ENCODE results near the gene CDK5. TPM values are rescaled to one million over a fixed set of nuclear protein-coding genes. Genes with fewer than 3 reads are reported as not detected.

The CDK5 gene
- total RNA-seq, 1 donor from 2014 or later = 15.8 TPM

DNA sequence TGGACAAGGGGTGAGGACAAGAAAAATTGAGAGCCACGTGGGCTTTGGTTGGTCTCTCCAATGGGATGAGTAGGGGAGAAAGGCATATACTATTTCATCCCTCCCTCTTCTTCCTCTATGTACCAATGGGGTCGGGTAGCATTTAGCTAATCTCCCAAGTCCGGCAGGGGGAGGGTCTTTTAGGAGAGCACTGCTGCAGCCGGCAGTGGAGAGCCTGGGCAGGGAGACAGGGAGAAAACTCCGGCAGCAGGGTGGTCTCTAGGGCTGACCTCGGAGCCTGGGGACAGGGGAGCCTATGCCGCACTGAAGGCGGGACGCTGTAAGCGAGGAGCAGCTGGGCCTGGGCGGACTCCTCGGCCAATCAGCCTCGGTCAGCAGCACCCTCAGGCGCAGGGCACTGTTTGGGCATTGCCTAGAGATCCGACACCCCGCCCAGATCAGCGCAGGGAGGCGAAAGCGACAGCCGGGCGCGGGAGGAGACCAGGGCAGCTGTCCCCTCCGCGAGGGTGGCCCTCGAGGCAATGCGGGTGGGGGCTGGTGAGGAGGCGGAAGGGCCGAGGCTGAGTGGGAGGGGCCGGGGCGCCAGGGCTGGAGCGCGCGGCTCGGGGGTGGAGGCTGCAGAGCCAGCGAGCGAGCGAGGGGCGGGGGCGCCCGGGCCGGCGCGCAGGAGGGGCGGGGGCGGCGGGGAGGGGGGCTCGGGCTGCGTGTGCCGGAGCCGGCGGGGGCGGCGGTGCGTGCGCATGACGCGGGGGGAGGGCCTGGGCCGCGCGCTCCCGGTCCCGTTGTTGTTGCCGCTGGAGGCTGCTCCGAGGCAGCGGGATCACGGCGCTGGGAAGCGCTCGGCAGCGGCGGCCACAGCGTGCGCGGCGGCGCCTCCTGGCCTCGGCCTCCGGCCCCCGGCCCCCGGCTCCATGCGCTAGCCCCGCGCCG lies 28.3 kb upstream of the CDK5 start, which contains the start of gene AGAP3:
TSS of gene AGAP3 (plus strand) at position 785 of the 930 bp plus-strand sequence. CDS start 267 bp downstream, outside the sequence.
- Histone ChIP-seq H3K4me3 (peak within 1 kb of the TSS; percentile 63 to 85), H3K9me3 (no peaks in the 10 kb centered on the region), H3K27me3 (no peaks in the 10 kb centered on the region), H3K4me1 (peaks cover 24 to 51% of the 10 kb centered on the region in 2 donors), H3K36me3 (no peaks in the 10 kb centered on the region), H3K27ac (peak within 1 kb of the TSS; percentile 85 to 91)
- TF ChIP-seq CTCF (IDR thresholded peaks at IDR 0.05) = no peak
- DNase-seq (ENCODE audit: low spot score in 2 of 2) = peak; percentile 70 to 93
- intact Hi-C loops (cut with DNase I) = loop anchor here (10.0 kb wide), 2 partner anchors 669 to 1371 kb away; a partner anchor contains a TSS

GRCh38 chr7:151085329-151085690 lies 27.6 kb upstream of the CDK5 start:
- intact Hi-C loops (cut with DNase I) = loop anchor here (10.0 kb wide), 2 partner anchors 669 to 1371 kb away; a partner anchor contains a TSS
- H3K4me3 ChIP-seq = peak overlapping the region in 1 of 2 donors; percentile 85
- TF ChIP-seq CTCF (IDR thresholded peaks at IDR 0.05) = no peak
- H3K9me3 ChIP-seq = no peaks in the 10 kb centered on the region
- no peak for DNase-seq (ENCODE audit: low spot score in 2 of 2)
- H3K4me1 ChIP-seq = peaks cover 24 to 51% of the 10 kb centered on the region in 2 donors
- H3K27ac ChIP-seq = peak overlapping the region; percentile 85 to 91
- no peaks in the 10 kb centered on the region for H3K27me3 ChIP-seq
- no peaks in the 10 kb centered on the region for H3K36me3 ChIP-seq

DNA sequence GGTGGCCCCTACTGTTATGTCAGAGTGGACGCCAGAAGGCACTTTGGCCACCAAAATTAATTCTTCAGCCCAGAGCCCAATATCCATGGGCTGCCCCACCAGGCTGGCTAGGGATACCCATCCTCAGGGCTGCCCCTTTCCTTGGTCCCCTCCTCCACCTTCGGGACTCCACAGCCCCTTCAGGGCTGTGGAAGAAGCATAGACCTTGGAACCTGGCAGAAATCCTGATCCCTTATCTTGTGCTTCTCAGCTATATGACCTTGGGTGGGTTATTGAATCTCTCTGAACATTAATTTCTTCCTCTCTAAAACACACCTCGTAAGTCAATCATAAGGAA lies 26.1 kb upstream of the CDK5 start:
- no peak for DNase-seq (ENCODE audit: low spot score in 2 of 2)
- peaks cover 32 to 47% of the 10 kb centered on the region in 2 donors for H3K4me1 ChIP-seq
- peak overlapping the region; percentile 75 to 87 for H3K4me3 ChIP-seq
- H3K9me3 ChIP-seq = no peaks in the 10 kb centered on the region
- H3K27ac ChIP-seq = peak overlapping the region; percentile 95 to 96
- TF ChIP-seq CTCF (IDR thresholded peaks at IDR 0.05) = no peak
- no peaks in the 10 kb centered on the region for H3K27me3 ChIP-seq
- intact Hi-C loops (cut with DNase I) = loop anchor here (5.0 to 10.0 kb wide), 3 partner anchors 164 to 1369 kb away; partner anchors contain the start of gene SMARCD3
- H3K36me3 ChIP-seq = peaks cover 0 to 3% of the 10 kb centered on the region in 2 donors

GRCh38 chr7:151083071-151083823 lies 25.6 kb upstream of the CDK5 start, which contains the start of gene TMUB1:
TMUB1 (minus strand) TSS chr7:151083493; CDS start chr7:151082563, 930 bp downstream.
- no peak for TF ChIP-seq CTCF (IDR thresholded peaks at IDR 0.05)
- H3K27me3 ChIP-seq = no peaks in the 10 kb centered on the region
- H3K27ac ChIP-seq = peak within 1 kb of the TSS; percentile 95 to 96
- peak; percentile 42 to 93 for DNase-seq (ENCODE audit: low spot score in 2 of 2)
- H3K9me3 ChIP-seq = no peaks in the 10 kb centered on the region
- peaks cover 32 to 44% of the 10 kb centered on the region in 2 donors for H3K4me1 ChIP-seq
- peaks cover 0 to 3% of the 10 kb centered on the region in 2 donors for H3K36me3 ChIP-seq
- peak within 1 kb of the TSS; percentile 75 to 87 for H3K4me3 ChIP-seq
- intact Hi-C loops (cut with DNase I) = loop anchor here (5.0 to 10.0 kb wide), 3 partner anchors 164 to 1368 kb away; partner anchors contain the start of gene SMARCD3

Data from ascending aorta (tissue), 2 donors.